Left ventricle myocardium inferior (tissue), 1 donor: ENCODE measurements around the gene TTLL6. TPM values are rescaled to one million over a fixed set of nuclear protein-coding genes. Genes with fewer than 3 reads are reported as not detected.

ENCODE experiments used
- DNase-seq: peaks from one replicate; pipeline ENCODE4 v3.0.0-alpha.2; 2020
- H3K27ac ChIP-seq: fragments of 200-600 bp; replicated peaks from 2 replicates; pipeline ENCODE4 v1.8.0; 2021
- H3K27me3 ChIP-seq: fragments of 200-600 bp; 2 replicates; pipeline ENCODE4 v1.8.0; 2021; ENCODE audit warnings: low read depth
- H3K36me3 ChIP-seq: fragments of 200-600 bp; 2 replicates; pipeline ENCODE4 v1.8.0; 2021
- H3K4me1 ChIP-seq: fragments of 200-600 bp; 2 replicates; pipeline ENCODE4 v1.8.0; 2021
- H3K4me3 ChIP-seq: fragments of 200-600 bp; 2 replicates; pipeline ENCODE4 v1.8.0; 2021; ENCODE audit warnings: mild to moderate bottlenecking, moderate library complexity
- H3K9me3 ChIP-seq: fragments of 200-600 bp; replicated peaks from 2 replicates; pipeline ENCODE4 v1.8.0; 2021
- intact Hi-C: fragments of 100-400 bp; cut with micrococcal nuclease; formaldehyde crosslinking; loops from one replicate; pipeline ENCODE4 v1.11.0; 2022
- total RNA-seq: library from RNA; stranded (reverse); fragmentation: NEBNext Ultra II Directional; extraction: Animal tissue kit (Norgen Biotek cat#: 25700); gene quantifications from one replicate; pipeline ENCODE4 v1.2.1, GENCODE V29; 2021
- TF ChIP-seq, protein P1 (sequence below): fragments of 200-600 bp; IDR thresholded peaks from 2 replicates; pipeline ENCODE4 v1.8.0; 2021; ENCODE audit warnings: antibody characterized with exemption, mild to moderate bottlenecking, borderline replicate concordance
- donor health status: DM: no; HTN: yes; CAD: no; lungs with severe emphysema.

TTLL6 gene
- total RNA-seq, 1 donor from 2014 or later, result not detected

- Histone ChIP-seq H3K4me1 (peaks cover 5% of the 10 kb centered on the region), H3K27me3 (peaks cover 100% of the 10 kb centered on the region), H3K36me3 (no peaks in the 10 kb centered on the region), H3K9me3 (no peaks in the 10 kb centered on the region), H3K4me3 (no peak overlapping the region), H3K27ac (no peak overlapping the region)
- intact Hi-C loops, result no loop called here
- TF ChIP-seq, protein P1, sequence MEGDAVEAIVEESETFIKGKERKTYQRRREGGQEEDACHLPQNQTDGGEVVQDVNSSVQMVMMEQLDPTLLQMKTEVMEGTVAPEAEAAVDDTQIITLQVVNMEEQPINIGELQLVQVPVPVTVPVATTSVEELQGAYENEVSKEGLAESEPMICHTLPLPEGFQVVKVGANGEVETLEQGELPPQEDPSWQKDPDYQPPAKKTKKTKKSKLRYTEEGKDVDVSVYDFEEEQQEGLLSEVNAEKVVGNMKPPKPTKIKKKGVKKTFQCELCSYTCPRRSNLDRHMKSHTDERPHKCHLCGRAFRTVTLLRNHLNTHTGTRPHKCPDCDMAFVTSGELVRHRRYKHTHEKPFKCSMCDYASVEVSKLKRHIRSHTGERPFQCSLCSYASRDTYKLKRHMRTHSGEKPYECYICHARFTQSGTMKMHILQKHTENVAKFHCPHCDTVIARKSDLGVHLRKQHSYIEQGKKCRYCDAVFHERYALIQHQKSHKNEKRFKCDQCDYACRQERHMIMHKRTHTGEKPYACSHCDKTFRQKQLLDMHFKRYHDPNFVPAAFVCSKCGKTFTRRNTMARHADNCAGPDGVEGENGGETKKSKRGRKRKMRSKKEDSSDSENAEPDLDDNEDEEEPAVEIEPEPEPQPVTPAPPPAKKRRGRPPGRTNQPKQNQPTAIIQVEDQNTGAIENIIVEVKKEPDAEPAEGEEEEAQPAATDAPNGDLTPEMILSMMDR, result no peak
- no peak for DNase-seq
Observed at GRCh38 chr17:48738424-48738802, 78.6 kb downstream of the TTLL6 start.

GRCh38 chr17:48737330-48738043, 79.5 kb downstream of the TTLL6 start:
- TF ChIP-seq, protein P1, result no peak
- Histone ChIP-seq H3K27ac (no peak overlapping the region), H3K9me3 (no peaks in the 10 kb centered on the region), H3K4me1 (peaks cover 13% of the 10 kb centered on the region), H3K36me3 (no peaks in the 10 kb centered on the region), H3K4me3 (no peak overlapping the region), H3K27me3 (peaks cover 100% of the 10 kb centered on the region)
- intact Hi-C loops, result no loop called here
- no peak for DNase-seq

- H3K4me1 ChIP-seq, result peaks cover 13% of the 10 kb centered on the region
- H3K4me3 ChIP-seq, result no peak overlapping the region
- no peak overlapping the region for H3K27ac ChIP-seq
- peaks cover 100% of the 10 kb centered on the region for H3K27me3 ChIP-seq
- H3K9me3 ChIP-seq, result no peaks in the 10 kb centered on the region
- TF ChIP-seq, protein P1, result no peak
- intact Hi-C loops, result no loop called here
- DNase-seq, result no peak
- H3K36me3 ChIP-seq, result no peaks in the 10 kb centered on the region
Observed at GRCh38 chr17:48735062-48735351, 82.0 kb downstream of the TTLL6 start.

DNA sequence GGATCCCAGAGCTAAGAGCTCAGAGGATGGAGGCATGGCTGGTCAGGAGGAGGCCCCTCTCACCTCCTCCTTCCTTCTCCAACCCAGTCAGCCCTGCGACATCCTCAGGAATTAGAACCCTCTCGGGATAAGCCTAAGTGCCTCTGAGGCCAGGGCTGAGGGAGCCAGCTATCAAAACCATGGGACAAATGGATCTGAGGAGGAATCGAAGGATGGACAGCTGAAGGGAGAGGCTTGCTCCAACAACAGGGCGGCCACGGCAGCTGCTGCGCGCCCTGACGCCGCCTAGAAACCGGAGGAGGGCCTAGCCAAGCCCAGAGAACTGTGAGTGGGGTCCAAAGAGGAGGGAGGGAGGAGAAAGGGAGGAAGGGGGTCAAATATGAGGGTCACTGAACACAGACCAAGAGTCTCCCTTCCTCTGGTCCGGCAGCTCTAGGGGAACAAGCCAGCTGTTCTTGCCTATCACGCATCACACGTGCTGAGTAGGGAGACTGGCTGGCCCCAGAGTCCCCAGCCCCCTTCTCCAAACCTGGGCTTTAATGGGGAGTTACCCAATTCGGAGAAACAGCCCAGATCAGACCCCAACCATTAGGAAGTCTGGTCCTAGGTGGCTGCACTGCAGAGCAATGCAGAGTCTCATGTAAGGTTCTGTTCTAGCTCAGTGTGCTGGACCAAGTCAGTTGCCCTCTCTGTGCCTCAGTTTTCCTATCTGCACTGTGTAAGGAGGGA, 82.5 kb downstream of the TTLL6 start:
- Histone ChIP-seq H3K27me3 (peaks cover 100% of the 10 kb centered on the region), H3K9me3 (no peaks in the 10 kb centered on the region), H3K27ac (no peak overlapping the region), H3K4me3 (no peak overlapping the region), H3K4me1 (peaks cover 13% of the 10 kb centered on the region), H3K36me3 (no peaks in the 10 kb centered on the region)
- TF ChIP-seq, protein P1, result no peak
- intact Hi-C loops, result no loop called here
- DNase-seq, result no peak

DNA sequence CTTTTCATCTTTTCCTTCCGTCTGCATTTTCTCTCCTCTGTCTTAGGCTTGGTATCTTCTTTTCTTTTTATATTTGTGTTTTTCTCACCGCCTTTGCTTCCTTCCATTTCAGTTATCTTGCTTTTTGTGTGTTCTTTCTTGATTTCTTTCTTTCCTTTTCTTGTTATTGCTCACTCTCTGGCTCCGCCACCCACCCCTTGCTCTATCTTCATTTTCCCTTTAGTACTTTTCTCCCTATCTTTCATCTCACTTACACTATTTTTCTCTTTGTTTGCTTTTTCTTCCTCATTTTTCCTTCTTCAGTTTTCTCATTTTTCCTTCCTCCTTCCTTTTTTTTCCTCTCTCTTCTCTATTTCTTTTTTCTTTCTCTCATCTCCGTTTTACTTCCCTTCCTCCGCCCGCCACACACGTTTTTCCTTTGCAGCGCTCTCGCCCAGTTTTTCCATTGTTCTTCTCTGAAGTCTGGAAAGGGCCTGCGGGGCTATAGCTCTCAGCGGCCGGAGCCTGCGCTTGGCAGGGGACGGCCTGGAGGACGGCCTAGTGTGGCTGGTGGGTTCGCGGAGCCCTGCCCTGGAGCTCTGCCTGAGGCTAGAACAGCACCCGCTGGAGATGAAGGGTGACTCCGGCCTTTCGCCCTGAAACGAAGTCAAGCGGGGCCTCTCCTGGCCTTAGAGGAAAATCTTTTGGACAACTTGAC, 83.2 kb downstream of the TTLL6 start:
- intact Hi-C loops, result no loop called here
- no peaks in the 10 kb centered on the region for H3K9me3 ChIP-seq
- peaks cover 100% of the 10 kb centered on the region for H3K27me3 ChIP-seq

More for the DNA sequence above, 83.2 kb downstream of the TTLL6 start:
- no peak overlapping the region for H3K27ac ChIP-seq
- H3K4me3 ChIP-seq, result no peak overlapping the region
- H3K4me1 ChIP-seq, result peaks cover 19% of the 10 kb centered on the region
- H3K36me3 ChIP-seq, result no peaks in the 10 kb centered on the region
- TF ChIP-seq, protein P1, result no peak
- DNase-seq, result no peak
